GM19467 (cell line): ENCODE data around the gene DCPS.
"Not testable (repeated sequence)": the region's sequence is repeated elsewhere in the genome, so short reads cannot be mapped to it uniquely, and the experiment has no call there.

Experiments
- ATAC-seq: cut with Tn5 transposase; IDR thresholded peaks from one replicate; pipeline ENCODE4 v1.9.1; 2021; ENCODE audit warnings: mild to moderate bottlenecking, moderate library complexity; ENCODE audit not compliant: unreplicated experiment

The DCPS gene

DNA sequence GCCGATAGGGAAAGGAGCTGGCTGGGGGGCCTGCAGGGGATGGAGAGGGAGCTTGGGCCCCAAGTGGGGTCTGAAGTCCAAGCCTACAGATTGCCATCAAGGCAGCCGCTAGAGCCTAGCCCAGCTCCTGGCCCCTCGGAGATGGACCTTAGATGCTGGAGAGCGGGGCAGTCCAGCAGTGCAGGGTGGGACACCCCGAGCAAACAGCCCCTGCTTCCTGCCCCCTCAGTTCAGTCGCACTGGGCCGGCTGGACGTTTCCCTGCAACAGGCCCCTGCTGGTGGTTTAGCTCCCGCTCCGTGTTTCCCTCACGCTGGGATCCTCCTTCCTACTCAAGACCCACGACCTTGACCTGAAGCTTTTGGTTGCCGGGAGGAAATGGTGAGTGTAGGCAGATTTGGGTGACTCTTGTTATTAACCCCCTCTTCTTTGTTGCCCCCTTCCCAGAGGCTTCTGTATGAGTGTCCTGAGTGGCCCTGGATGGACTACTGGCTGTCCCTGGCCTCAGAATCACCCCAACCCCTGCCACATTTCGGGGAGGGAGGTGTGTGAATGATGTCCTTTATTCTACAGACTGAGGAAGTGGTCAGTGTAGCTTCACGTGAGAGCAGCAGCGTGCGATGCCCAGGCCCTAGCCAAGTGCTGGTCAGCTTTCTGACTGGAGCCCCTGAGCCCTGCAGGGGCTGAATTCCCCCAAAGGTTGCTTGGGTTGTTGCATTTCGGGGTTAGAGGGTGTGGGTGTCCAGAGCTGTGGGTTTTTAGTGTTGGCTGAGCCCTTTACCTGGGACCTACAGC, 54.3 kb downstream of the DCPS start:
- ATAC-seq = no peak

DNA sequence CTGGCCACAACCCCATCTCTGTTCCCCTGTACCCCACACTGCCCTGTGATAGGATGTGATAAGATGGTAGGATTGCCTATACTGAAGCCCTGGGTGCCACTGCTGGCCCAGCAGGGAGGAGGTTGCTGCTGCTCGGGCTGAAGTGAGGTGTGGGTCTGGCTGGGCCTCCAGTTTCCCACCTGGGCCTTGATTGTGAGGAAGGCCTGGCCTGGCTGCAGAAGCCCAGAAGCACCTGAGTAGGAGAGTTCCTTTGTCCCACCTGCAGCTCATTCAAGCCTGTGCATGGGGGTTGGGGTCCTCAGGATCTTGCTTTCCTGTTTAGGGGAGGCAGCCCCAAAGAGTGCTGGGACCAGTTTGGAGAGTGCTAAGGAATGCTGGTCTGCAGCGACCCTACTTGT, 54.9 kb downstream of the DCPS start:
- no peak for ATAC-seq

DNA sequence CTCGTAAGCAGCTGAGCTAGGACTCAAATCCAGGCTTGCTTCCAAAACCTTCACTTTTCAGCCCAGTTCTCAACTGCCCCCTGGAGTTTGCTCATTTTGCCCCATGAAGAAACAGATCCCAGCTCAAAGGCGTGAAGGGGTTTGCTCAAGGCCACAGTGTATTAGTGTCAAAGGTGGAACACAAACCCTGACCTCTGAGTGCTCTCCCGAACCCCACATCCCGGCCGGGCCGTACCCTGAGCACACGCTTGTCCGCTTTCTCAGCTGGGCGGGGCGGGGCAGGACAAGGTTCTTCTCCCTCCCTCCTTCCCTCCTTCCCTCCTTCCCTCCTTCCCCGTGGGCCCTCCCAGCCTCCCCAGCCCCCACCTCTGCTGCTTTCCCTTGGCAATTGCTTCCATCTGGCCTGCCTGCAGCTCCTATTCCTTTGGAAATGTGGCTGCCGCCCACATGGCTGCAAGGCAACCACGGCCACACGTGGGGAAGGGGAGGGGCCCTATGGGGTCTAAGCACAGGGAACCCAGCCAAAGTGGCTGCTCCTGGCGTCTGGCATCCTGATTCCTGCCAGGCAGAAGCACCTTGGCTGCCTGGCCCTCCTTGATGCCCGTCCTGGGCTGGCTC, 55.7 kb downstream of the DCPS start:
- no peak for ATAC-seq

DNA sequence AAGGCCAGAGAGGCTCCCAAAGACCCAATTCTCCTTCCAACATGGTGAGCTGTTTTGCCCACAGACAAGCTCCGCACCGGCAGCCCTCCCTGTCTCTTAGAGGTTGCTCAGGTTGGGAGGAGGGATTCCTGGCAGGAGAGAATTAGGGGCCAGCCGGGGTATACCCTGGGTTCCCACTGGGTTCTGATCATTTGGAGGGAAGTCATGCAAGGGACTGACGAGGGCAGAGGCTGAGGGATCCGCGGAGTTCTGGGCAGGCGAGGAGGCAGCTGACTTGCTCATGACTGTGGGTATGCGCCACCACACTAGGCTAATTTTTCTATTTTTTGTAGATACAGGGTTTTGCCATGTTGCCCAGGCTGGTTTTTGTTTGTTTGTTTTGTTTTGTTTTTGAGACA, 56.2 kb downstream of the DCPS start:
- no peak for ATAC-seq

DNA sequence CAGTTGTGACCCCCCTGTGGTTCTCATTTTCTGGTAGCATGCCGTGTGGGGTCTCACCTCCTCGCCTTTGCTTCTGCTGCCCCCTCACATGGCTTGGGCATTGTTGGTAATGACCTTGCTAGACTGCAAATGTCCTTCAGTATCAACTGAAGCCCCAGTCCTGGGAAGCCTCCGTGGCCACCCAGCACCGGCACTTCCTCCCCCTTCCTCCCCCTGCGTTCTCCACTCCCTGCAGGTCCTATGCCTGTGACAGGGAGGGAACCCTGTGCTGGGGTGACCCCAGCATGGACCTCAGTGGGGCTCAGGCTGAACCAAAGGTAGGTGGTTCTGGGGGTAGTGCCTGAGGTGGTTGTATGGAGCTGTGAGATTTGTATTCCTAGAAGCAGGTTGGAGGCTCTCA, 57.5 kb downstream of the DCPS start:
- no peak for ATAC-seq

DNA sequence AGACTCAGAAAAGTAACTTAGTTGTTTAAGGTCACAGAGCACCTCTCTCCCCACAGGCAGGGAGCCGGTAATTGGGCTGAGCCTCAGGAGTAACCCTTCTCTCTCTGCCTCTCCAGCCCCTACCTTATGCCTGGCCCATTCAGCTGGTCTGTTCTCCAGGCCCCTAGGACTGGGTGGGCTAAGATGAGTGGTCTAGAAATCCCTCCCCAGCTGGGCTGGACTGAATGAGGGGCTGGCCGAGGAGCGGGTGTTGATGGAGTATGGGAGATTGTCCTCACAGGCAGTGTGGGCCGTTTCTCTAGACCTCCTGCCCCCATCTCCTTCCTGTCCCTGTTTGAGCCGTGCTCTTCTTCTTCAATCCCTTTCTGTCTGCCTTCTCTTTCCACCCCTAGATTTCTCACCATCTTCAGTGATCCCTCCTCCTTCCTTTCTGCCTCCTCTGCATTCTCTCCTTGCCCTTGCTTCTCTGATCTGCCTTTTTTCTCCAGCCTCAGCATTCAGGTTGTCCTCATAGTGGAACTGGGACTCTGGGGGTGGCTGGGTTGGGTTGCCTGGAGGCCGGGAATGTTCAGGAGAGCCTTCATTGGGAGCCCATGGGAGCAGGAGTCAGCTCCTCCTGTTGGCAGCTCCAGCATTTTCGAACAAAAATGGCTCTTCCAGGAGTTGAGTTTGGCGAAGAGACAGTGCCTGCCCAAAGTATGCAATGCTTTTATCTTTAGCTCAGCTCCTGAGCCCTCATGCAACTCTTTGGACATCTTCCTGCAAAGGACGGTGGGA, 59.2 kb downstream of the DCPS start:
- no peak for ATAC-seq

DNA sequence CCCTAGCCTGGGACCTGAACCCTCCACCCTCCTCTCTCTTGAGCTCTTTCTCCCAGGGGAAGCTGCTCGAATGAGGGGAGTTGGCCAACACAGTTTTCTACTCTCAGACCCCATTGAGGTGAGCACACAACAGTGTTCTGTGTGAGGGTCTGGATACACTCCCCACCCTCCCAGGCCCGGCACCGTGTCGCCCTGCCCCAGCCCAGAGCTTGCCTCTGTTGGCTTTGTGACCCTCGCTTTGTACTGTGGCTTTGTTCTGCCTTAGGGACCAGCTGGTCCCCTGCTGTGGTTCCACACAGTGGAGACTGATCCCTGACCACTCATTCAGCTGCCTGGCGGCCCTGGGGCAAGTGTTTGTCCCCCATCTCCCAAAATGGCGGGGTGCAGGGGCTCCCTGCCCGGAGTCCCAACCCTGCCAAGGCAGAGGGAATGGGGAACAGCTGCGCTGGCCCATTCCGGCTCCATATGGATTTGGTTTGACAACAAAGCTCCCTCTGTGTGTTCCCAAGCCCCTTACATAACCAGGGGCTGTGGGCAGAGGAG, 59.9 kb downstream of the DCPS start:
- ATAC-seq = no peak

DNA sequence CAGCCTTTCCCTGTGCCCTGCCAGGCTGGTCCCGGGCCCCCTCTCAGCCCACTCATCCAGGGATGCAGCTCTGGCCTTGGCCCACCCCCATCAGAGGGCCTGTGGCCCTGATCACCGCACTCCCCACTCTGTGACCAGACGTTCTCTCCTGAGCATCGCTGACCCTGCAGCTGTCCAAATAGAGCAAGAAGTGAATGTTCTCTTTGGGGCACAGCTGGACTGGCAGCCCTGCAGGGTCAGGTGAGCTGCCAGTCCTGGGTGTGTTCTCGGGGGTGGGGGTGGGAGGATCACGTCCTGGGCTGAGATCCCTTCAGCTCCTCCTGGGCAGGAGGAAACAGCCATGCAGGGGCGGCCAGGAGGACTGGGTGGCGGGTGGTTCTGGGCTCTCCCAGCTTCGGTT, 60.9 kb downstream of the DCPS start:
- not testable (repeated sequence) for ATAC-seq

DNA sequence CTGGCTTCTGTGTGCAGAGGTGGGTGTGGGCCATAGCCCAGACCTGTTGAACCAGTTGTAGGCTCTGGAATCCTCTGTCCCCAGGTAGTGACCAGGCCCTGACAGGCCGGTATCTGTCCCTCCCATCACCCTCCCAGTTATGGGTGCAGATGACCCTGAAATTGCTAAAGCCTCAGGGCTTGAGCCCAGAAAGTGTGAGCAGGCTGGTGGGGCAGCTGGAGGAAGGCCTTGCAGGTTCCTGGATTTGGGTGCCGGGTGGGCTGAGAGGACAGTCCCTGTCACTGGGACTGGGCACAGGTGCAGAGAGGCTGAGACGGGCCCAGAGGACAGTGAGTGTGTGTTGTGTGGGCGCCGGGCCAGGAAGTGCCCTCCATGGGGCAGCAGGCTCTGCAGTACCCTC, 61.6 kb downstream of the DCPS start:
- ATAC-seq = not testable (repeated sequence)

DNA sequence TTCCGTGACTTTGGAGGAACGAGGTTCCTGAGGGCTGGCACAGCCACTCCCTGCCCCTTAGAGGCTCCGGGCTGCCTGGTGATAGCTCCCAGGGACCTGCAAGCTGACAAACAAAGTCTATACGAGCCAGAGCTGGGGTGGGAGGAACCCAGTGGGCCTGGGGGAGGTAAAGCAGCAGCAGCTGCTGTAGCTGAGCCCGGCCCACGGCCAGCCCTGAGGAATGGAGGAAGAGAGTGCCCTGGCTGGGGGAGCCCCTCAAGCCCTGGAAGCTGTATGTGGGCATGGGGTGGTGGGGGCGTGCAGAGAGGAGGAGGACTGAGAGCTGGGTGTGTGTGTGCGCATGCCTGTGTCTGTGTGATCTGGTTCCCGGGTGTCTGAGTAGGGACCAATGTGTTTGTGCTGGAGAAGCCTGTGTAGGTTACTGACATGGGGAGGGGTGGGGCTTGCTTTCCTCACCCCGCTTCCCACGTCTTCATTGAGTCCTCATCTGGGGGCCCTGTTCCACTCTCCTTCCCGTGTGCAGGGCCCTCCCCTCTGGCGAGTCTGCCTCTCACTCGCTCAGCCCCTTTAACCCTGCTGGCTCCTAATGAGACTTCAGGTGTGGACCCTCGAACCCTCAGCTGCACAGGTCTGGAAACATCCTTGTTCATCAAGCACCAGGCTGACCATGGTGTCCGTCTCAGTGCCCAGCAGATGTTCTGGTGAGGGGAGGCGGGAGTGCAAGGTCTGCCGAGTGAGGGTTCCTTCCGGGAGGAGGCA, 62.4 kb downstream of the DCPS start:
- no peak for ATAC-seq

DNA sequence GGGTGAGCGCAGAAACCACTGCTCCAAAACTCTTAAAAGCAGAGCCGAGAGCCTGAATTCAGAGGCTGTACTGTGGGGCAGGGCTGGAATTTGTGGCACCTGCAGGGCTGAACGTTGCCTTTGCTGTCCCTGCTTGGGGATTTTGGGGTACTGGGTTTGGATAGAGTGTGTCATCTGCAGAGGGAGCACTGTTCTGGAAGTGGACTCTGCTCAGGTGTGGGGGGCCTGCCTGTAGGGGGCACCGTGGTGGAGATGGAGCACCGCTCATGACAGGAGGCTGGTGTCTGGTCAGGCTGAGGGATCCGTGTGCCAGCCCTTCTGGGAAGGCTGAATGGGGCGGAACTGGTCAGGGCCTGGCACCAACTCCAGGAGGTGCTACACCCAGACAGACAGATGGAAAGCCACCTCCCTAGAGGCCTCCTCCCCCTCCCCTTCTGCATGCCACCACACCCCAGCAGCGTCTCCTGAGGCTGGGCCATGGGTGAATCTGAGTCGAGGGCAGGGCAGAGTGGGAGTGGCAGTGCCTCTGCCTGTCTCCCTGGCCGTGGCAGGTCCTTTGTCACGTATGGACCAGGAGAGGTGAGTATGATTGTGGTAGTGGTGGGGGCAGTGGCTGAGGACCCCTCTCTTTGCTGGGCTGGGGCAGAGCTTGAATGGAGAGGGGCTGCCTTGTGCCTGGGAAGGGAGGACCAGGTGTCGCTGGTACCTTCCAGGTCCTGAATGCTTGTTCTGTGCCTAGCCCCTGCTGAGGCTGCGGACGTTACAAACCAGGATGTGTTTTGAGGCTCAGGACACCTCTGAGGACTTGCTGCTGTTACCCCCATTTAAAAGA, 63.2 kb downstream of the DCPS start:
- ATAC-seq = not testable (repeated sequence)

DNA sequence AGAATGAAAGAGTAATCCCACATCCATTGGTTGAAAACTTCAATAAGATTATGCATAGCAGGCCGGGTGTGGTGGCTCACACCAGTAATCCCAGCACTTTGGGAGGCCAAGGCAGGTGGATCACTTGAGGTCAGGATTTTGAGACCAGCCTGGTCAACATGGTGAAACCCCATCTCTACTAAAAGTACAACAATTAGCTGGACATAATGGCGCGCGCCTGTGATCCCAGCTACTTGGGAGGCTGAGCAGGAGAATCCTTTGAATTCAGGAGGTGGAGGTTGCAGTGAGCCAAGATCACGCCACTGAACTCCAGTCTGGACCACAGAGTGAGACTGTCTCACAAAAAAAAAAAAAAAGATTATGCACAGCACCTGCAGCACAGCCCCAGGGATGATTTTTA, 63.9 kb downstream of the DCPS start:
- not testable (repeated sequence) for ATAC-seq

DNA sequence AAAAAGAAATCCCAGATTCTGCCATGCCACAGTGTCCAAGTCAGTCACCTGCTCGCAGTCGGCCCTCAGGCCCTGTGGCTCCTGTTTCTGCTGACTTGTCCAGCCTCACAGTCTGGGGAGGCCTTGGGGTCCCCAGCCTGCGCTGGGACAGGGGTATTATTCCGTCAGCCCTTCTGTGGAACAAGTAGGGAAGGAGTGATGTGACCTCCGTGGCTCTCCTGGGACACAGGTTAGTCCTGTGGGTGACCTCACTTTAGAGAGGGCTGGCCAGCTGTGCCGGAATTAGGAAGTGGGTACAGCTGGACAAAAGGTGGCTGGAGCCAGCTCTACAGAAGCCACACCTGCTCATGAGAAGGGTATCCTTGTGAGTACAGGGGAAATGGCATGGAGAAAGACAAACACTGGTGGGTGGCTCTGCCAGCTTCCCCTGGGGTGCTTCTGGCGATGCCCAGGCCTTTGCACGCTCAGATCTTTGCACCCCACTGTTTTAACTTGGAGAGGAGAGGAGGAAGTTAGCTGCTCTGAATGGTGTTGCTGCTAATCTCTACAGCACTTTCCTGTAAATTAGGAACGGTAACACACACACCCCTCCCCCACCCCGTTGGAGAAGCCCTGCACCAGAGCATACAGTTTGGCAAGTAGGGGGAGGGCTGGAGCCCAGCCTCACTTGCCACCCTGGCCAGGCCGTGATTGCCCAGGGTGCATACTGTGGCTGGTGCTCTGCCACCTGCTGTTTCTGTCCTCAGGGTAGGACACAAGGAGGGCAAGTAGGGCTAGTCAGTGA, 64.7 kb downstream of the DCPS start:
- not testable (repeated sequence) for ATAC-seq

DNA sequence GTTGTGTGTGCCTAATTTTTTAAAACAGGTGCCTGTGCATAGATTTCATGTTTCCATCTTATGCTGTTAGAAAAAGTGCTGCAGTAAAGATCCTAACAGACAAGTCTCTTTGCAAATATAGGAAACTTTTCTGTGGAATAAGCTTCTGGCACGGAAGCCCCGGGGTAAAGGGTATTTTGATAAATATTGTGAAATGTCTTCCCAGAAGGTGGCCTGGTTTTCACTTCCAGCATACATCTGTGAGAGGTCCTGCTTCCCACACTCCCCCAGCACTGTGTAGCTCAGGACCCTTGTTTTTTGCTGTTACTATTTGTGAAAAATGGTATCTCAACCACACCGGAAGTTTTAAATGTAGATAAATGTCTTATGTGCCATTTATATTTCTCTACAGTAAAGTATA, 66.2 kb downstream of the DCPS start:
- no peak for ATAC-seq

DNA sequence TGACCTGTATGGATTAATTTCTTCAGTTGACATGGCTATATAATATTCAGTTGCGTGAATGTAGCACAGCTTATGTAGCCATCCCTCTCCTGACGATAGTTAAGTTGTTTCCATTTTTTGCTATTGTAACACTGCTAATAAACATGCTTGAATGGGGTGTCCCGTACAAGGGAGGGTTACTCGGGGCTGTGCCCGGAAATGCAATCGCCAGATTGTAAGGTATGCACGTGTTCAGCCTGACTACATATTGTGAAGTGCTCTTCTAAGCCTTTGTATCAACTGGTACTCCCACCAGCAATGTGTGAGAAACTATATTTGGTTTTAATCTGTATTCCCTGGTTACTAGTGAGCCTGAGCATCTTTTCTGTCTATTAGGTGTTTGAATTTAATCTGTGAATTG, 67.7 kb downstream of the DCPS start:
- ATAC-seq = no peak

DNA sequence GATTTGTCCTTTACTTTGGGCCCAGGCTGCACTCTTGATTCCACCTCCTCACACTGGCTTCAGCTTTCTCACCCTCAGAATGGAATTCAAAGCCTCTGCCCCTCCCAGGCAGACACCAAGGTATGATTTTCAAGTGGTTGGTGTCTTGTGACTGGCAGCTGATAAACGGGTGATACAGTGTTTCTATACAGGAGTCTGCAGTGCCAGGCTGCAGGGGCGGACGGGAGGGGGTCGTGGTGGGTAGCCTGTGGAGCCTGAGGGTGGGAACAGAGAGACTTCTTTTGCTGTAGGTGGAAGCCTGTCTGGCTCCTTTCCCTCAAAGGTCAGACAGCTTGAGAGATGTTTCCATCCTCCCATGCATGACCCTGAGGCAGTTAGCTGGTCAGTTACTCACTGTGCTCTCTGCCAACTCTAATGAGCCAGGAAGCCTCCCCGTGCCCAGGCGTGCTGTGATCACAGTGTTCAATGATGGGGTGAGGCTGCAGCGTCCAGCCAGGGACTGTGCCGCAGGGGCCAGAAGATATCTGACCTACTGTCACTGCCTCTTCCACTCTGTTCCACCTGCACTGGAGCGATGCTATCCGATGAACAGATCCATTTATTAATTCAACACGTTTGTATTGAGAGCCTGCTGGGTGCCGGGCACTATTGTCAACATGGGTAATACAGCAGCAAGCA, 69.7 kb downstream of the DCPS start:
- ATAC-seq = not testable (repeated sequence)

DNA sequence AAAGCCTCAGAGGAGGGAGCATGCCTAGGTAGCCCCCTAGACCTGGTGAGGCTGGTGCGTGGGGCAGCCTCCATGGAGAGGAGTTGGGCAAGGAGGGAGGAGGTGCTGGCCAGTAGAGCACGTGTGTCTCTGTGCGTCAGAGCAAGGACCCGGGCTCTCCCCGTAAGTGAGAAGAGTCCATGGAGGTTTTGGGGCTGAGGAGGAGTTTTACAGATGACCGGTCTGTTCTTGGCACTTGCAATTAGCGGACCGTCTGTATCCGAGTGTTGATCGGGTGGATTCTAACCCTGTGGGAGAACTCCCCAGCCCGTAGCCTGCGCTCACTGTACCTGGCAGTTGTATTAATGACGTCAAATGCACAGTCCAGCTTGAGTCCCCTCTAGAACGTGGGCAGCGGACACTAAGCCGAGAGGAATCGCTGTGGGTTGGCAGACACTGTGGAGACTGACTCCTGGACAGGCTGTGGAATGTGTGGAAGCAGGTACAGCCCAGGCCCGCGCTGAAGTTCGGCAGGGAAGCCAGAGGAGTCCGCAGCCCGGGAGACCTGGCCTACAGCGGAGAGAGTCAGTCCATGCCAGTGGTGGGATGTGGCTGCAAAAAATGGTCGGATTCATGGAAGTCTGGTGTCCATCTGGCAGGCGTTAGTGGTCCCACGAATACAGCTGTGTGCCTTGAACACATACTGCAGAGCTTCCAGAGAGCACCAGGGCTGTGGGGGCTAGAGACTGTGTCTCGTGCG, 70.9 kb downstream of the DCPS start:
- ATAC-seq = not testable (repeated sequence)

DNA sequence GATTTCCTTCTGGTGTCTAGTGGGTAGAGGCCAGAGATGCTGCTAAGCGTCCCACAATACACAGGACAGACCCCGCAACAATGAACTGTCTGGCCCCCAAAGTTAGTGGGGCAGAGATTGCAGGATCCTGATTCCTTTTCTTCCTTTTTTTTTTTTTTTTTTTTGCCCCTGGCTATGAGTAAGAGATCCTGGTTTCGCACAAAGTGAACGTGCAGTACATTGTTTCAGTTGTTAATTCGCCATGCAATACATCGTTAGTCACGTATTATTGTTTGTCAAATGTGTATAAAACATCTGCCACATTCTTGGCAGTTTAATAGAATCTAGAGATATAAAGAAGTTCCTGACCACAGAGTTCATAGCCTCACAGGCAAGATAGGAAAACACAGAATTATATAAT, 71.9 kb downstream of the DCPS start:
- no peak for ATAC-seq
